GM19467 (cell line): ENCODE results near the gene FADS2.

ENCODE experiments used
- ATAC-seq: cut with Tn5 transposase; IDR thresholded peaks from one replicate; pipeline ENCODE4 v1.9.1; 2021; ENCODE audit warnings: mild to moderate bottlenecking, moderate library complexity; ENCODE audit not compliant: unreplicated experiment

The FADS2 gene

DNA sequence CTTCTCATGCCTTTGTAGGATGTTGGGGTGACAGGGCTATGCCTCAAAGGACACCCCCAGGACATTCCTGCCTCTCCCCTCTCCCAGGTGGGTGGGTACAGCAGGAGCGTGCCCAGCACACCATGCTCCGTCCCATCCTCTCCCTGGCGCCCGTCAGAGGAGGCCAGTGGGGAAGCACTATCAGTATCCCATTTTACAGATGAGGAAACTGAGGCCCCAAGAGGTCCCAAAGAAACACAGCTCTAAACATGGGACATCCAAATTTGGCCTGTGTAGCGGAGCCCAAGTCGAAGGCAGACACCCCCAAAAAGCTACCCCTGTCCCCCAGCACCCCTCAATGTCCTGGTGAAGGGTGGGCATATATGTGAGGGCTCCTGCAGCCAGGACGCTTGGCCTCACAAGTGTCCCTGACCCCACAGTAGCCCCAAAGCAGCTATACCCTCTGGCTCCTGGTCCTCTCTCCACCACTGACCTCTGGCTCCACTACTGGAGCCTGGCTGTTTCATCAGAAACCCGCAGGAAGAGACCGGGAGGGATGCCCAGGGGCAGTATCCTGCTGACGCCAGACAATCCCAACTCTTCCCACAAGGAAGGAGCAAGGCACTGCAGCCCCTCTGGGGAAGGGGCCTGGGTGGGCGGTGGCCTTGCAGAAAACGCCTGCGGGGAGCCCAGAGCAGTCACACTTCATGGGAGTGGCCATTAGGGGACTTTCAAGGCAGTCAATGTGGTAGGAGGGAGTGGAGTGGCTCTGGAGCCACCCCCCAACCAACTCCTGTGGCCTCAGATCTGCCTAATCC is 57.9 kb downstream of the FADS2 start:
- no peak for ATAC-seq

DNA sequence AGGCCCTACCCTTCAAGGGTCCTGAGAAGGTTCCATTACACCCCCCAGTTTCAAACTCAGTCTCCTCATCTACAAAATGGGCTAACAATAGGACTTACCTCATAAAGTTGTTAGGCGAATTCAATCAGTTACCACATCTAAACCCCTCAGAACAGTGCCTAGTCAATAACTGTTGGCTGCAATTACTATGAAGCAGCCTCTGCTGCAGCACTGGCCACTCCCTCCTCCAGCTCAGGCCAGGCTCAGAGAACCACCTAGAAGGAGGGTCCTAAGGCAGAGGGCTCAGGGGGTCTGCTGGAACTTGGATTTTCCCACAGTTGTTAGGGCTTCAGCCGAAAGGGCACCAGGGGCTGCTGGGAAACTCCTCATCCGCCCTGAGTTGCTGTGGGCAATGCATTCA is 58.5 kb downstream of the FADS2 start:
- ATAC-seq: no peak

DNA sequence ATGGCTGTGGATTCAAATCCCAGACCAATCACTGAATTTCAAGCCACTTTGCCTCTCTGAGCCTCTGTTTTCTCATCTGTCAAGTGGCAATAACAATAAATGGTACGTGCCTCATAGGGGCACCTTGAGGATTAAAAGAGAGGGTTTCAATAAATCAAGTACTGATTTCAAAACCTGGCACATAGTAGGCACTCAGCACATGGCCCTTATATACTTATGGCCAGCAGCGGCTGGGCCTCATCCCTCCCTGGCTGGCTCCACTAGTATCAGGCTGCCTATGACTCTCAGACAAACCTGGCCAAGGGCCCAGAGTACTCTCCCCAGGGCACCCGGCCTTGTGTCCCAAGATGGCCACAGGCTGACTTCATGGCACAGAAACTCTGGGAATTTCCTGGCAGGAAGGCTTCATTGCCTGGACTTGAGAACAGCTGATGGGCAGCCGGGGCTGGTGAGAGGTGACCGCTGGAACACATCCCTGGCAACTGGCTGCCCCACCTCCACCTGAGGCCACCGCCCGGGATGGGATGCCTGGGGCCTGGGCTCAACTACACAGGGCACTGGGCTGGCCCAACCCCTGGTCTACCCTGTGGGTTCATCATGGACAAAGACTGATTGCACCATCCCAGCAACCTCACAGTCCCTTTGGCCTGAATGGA is 59.9 kb downstream of the FADS2 start:
- no peak for ATAC-seq

DNA sequence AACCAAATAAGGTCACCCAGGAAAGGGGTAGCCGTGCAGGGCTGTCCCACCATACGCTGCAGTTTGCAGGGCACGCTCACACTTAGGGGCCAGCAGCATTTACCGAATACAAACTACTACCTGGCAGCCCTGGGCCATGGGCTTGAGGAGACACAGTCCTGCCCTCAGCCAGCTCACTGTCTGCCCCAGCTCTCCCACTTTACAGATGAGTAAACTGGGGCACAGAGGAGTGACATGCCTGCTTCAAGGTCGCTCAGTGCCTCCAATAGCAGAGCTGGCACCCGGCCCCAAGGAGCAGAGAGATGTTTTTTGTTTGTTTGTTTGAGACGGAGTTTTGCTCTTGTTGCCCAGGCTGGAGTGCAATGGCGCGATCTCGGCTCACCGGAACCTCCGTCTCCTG is 60.5 kb downstream of the FADS2 start:
- ATAC-seq: no peak

DNA sequence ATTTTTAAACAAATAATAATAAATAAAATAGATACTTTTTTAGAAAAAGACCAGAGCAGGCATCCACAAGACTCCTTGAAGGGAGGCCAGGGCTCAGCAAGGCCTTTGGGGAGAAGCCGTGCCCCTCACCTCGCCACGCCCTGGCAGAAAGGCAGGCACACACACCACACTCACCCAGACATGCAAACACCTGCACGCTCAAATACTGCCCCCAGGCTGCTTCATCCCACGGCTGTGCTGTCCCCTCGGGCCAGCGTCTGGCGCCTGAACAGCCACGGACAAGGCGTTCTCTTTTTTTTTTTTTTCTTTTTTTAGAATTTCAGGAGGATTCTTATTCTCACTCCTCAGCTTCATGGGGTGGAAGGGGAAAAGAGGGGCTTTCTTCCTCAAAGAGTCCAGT is 61.7 kb downstream of the FADS2 start:
- ATAC-seq: no peak

DNA sequence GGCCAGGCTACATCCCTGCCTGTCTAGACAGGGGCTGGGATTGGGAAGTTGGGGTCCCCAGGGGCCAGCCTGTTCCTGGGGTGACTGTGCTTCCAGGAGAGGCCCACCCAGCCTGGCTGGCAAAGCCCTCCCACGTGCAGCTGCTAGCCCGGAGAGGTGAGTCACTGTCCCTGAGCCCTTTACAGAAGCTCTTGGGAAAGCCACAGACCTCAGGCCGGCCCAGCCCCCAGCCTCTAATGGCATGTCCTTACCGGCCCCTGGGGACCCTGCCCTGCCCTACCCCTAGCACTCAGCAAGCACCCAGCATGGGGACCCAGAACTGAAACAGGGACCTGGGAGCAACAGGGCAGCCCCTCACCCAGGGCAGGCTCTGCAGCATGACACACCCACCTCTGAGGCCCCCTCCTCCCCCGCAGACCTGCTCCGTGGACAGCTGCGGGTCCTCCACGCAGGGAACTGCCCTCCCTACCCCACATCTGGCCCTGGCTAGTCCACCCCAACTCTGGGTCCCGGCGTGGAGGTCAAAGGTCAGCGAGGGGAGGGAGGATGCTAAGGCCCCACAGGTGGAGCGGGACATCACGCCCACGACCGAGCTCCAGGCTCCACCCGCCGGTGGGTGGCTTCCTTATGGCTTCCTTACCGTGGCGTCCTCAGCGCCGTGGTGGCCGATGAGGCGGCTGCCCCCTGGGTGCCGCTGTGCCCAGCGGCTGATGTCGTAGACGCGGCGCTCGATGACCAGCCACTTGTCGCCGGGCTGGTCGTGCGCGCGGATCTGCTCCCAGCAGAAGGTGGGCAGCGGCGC is 62.6 kb downstream of the FADS2 start:
- peak; percentile 7 for ATAC-seq

DNA sequence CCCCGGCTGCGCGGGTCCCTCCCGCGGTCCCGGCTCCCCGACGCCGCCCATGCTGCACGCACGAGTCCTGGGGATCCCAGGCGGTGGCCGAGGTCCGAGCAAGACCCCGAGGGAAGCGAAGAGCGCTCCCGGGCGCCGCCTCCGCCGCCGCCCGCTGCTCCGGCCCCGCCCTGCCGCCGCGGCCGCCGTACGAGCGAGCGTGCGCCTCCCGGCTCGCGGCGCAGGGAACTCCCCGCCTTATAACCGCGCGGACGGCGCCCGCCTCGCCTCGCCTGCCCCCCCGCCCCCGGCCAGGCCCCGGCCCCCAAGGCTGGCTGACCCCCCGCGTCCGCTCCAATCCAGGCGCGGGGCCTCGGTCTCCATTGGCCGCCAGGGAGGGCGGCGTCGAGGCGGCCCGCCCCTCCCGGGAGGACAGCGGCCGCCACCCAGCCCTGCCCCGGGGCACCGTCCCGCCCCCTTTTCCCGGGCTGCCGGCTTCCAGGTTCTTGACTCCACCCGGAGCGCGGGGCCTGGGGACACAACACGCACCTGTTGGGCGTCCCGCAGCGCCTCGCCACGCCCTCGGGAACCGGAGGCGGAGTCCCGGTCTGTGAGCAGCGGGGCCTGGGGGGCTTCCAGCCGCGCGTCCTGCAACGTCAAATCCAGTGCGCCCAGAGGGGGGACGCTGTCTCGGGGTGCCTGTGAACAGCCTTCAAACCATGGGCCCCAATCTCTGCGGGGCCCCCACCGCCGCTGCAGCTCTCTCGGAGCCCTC is 63.4 kb downstream of the FADS2 start, which contains the start of gene FADS3:
Gene FADS3 (minus strand): TSS at position 215 of the 754 bp plus-strand sequence. CDS start 164 bp downstream, at position 51.
- peak; percentile 73 for ATAC-seq

DNA sequence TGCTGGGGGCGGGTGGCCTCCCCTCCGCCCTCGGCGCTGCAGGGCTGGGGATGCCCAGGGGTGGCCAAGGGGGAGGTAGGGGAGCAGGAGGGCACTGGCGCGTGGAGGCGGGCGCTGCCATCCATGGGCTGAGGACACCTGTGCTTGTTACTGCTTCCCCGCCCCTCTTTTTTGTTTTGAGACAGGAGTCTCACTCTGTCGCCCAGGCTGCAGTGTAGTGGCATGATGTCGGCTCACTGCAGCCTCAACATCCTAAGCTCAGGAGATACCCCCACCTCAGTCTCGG is 63.9 kb downstream of the FADS2 start:
- peak; percentile 29 for ATAC-seq

DNA sequence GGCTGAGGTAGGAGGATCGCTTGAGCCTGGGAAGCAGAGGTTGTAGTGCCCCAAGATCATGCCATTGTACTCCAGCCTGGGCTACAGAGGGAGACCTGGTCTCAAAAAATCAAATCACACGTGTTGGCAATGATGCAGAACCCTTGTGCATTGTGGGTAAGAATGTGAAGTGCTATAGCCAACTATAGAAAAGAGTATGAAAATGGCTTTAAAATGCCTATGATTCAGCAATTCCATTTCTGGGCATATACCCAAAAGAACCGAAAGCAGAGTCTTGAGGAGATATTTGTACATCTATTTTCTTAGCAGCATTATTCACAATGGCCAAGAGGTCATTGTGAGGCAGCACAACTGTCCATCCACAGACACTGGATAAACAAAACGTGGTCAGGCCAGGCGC is 65.9 kb downstream of the FADS2 start:
- no peak for ATAC-seq

DNA sequence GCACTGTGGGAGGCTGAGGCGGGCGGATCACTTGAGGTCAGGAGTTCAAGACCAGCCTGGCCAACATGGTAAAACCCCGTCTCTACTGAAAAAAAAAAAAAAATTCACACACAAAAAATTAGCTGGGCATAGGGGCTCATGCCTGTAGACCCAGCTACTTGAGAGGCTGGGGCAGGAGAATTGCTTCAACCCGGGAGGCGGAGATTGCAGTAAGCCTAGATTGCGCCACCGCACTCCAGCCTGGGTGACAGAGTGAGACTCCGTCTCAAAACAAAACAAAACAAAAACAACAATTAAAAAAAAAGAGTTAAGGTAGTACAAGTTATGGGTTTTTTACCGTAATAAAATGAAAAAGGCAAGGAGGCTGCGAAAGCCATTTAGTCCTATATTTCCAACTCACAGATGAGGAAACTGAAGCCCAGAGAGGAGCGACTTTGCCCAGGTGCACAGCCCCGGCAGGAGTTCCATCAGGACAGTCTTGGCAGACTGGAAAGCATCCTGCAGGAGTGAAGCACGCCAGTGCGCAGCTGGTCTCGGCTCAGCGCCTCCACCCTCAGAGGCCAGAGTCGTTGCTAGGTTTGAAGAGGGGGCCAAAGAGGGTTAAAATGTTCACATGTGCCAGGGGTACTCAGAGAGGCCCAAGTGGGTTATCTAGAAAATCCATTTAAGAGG is 67.1 kb downstream of the FADS2 start:
- no peak for ATAC-seq

DNA sequence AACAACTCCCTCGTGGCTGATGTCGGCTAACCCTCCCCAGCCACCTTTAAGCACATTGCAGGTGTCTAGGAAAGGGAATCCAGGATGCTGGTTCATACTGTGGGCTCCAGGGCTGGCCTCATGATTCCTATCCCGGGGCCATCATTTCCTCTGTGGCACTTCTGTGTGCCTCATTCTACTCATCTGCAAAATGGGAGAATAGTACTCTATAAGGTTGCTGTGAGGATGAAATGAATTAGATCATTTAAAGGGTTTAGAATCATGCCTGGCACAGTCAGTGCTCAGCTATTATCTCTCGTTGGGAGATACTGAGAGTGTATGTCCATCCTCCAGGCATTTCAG is 67.6 kb downstream of the FADS2 start:
- no peak for ATAC-seq

DNA sequence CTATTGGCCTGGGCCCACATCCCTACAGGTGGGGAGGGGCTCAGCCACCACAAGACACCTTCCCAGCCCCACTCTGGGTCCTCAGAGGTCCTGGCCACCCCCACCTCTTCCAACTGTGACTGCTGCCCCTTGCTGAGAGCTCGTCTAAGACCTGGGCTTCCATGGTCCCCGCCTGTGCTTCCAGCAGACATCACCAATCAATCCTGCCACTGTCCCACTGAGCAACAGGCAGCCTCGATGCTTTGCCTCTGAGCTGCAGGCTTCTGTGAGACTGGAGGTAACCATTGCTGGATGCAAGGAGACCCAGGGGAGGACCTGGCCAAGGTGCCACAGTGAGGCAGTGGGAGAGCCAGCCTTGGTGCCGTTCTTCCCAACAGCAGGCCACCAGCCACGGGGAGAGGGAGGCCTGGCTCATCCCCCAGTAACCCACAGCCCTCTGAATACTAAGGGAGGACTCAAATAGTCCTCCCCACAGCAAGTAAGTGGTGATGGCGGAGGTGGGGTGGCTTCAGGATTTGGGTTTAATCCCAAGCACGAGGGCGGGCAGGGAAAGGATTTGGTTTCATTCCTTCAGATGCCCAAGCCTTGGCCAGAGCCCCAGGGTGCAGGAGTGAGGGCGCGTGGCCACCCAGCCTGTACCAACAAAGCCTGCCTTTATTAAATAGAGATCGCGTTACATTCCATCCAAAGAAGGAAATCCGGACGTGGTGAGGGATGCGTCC is 68.7 kb downstream of the FADS2 start:
- no peak for ATAC-seq

DNA sequence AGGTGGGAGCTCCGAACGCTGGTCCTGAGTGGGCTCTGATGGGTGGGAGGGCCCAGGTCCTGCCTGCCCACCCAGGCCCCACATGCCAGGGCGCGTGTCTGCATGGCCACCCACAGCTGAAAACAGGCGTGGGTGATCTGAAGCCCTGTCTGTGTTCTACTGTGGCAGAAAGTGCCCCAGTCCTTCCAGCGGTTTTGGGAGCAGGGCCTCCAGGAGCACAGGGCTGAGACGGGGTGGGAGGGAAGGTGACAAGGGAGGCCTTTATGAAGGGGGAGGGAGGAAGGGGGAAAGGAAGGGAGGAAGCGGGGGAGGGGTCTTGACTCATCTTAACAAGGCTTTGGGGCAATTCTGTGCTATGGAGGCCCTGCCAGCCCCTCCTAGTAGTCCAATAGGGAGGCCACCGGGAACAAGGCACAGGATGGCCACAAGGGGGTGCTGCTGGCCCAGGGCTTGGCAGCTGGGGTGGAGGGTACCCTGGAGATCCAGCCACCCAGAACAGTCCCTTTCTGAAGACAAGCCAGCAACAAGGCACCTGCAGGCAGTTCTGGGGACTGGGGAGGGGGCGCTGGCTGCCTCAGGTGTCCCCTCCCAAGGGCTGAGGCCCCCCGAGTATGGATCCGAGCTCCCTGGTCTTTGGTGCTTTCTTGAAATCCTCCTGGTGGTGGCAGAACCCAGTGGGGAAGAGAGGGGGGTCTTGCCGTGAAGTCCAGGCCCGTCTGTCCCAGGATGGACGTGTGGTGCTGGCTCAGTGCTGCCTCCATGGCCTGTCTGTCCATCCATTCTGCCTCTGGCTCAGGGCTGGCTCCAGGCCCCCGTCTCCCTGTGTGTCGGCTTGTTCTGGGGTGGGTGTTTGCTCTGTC is 69.5 kb downstream of the FADS2 start:
- ATAC-seq: no peak

DNA sequence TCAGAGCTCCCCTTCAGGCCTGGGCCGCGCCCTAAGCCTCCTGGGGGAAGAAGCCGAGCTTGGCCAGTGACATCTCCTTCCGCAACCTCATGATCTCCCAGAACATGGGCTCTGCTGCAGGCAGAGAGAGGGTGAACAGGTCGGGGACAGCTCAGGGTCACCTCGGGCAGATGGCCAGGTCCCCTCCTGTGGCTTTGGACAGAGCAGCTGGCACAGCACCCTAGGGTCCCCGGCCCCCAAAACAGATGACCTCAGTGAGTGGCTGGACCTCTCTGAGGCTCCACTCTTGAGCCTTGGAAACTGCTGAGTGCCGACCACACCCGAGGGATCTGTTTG is 70.1 kb downstream of the FADS2 start:
- no peak for ATAC-seq

DNA sequence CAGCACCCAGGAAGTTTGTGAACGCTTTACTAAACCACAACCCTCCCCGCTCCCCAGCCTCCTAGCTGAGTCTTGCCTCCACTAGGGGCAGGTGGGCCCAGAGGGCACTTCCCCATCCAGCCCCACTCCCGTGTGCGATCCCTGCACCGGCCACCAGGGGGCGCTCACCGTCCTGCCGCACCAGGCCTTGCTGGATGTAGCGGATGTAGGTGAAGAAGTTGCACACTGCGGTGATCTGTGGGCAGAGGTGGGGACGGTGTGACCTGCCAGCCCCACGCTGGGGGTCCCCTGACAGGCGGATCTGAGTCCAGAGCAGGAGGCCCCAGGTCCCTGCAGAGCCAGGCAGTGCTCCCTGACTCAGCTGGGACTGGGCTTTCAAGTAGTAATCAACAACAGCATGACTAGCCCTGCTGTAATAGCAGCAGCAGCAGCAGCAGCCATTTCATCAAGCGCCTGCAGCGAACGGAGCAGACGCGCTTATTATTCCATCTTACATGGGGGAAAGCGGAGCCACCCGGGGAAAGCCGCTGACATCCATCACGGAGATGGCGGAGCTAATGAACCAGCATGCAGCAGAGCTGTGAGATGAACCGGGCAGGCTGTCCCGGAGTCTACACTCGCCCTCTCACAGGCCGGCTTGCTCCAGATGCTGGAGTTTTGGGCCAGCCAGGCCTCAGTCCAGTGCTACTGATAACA is 71.2 kb downstream of the FADS2 start:
- peak; percentile 72 for ATAC-seq

DNA sequence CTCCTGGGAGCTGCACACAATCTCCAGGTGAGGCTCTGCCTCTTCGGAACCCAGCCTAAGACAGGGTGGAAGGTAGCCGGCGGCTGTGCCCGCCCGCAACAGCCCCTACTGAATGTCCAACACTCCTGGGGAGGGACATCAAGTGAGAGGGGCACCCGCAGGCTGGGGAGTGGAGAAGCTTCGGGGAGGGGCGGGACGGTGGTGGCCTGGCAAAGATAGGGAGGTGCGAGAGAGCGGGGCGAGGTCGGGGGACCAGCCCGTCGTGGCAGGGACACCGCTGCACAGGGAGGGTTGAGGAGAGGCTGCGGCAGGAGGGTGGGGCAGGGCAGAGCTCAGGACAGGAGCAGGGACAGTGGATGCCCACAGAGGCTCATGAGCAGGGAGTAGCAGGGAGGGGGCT is 72.2 kb downstream of the FADS2 start:
- no peak for ATAC-seq

DNA sequence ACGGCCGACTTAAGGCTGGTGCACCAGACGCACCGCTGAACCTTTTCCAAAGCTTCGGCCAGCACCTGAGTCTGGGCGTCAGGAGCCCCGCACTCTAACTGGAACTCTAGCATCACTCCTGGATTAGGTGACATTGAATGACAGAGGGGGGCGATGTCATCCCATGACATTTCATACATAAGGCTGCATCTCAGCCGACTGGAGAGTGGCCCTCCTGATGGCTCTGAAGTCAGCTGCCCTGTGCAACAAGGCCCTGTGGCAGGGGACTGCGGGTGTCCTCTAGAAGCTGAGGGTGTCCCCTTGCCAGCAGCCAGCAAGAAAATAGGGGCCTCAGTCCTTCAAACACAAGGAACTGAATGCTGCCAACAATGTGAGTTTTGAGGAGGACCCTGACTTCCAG is 73.3 kb downstream of the FADS2 start:
- no peak for ATAC-seq

DNA sequence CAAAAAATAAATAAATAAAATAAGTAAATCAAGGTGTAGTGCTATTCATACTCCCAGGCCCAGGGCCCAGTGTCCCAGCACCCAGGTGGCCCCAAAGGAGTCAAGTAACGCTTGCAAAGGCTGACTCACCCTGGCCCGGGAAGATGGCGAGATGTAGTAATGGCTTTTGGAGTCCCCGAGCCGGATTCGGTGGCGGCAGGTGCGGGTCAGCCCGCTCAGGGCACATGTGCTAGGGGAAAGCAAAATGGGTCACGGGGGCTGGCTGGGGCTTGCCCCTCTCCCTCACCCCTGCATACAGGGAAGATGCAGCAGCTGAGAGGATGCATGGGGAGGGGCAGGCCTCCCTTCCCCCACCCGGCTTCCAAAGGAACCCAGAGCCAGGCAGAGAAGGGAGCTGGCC is 74.2 kb downstream of the FADS2 start:
- no peak for ATAC-seq

DNA sequence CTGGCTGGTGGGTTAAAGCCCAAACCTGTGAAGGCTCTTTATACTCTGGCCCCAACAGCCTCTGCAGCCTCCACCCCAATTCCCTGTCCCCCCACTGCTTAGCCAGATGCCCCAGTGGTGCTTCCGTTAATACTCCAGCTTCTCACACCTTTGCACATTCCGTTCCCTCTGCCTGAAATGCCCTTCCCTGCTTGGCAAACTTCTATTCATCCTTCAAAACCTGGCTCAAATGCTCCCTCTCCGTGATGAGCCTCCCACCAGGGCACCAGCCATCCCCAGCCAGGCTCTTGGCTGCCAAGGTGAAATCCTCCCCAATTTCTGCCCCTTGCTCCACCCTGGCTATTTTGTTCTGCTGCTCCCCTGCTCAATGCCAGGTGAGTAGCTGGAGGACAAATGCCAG is 75.7 kb downstream of the FADS2 start:
- no peak for ATAC-seq
